Hepatic stellate cell (primary cell): ENCODE results near the gene MYO1C.
"Not testable (repeated sequence)": the region's sequence is repeated elsewhere in the genome, so short reads cannot be mapped to it uniquely, and the experiment has no call there.

Experiments
- DNase-seq: peaks from one replicate; pipeline ENCODE4 v3.0.0; 2011; ENCODE audit warnings: low spot score

The MYO1C gene

GRCh38 chr17:1509290-1509881 is 16.9 kb upstream of the MYO1C start:
- DNase-seq: no peak

DNA sequence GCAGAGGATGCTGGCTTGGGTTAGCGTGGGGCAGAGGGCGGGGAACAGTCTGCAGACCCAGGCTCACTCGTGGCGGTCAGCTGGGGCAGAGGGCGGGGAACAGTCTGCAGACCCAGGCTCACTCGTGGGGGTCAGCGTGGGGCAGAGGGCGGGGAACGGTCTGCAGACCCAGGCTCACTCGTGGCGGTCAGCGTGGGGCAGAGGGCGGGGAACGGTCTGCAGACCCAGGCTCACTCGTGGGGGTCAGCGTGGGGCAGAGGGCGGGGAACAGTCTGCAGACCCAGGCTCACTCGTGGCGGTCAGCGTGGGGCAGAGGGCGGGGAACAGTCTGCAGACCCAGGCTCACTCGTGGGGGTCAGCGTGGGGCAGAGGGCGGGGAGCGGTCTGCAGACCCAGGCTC is 16.2 kb upstream of the MYO1C start:
- not testable (repeated sequence) for DNase-seq

DNA sequence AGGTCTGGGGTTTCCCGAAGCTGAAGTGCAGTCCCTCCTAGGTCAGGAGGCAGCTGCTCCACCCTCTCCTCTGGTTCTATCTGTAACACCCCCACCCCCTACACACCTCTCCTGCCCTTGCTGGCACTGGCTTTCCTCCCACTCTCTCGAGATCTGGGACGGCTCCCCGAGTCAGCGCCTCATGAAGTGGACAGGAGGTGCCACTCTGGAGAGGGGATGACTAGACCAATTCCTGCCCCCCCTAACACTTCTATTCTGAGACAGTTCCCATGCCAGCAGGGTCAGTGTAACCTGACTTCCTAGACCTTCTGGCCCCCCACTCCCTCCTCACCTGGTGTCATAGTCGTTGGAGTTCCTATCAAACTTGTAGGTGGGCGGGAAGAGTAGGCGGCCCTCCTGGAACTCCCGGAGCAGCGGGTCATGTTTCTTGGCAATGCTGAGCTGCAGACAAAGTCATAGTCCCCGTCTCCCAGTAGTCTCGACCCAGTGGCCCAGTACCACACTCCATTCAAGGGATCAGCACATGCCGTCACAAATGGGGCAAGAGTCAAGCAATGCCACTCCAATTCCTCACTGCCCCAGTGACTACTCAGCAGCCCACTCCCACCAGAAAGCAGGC is 14.3 kb upstream of the MYO1C start:
- no peak for DNase-seq

DNA sequence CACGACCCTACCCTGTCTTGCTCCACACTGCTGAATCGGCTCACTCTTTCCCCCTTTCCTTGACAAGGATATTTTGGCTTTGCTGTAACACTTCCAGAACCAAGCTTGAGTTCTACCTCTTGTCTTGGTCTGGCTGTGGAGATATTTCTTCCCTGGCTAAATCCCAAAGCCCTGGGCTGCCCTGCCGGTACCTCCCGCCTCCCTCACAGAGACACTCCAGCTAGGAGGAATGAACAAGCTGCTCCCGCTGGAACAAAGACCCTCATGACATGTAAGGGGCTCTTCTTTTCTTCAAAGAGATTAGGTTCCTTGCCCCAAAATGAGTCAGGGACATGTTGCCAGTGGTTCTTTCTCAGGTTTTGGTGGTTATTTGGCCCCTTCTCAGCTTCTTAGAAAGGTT is 13.1 kb upstream of the MYO1C start:
- no peak for DNase-seq

DNA sequence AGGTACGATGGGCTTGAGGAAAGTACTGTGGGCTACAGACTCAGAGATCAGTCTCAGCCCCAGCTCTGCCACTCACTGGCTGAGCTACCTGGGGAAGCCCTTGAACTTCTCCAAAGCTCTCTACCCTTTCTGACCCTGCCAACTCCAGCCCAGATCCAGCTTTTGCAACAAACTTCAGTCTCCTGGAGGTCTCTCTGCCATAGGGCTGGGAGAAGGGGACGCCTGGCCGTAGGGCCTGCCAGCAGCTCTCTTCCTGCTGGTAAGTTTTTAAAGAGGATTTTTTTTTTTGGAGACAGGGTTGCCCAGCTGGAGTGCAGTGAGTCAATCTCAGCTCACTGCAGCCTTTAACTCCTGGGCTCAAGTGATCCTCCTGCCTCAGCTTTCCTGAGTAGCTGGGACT is 12.4 kb upstream of the MYO1C start:
- DNase-seq: no peak

DNA sequence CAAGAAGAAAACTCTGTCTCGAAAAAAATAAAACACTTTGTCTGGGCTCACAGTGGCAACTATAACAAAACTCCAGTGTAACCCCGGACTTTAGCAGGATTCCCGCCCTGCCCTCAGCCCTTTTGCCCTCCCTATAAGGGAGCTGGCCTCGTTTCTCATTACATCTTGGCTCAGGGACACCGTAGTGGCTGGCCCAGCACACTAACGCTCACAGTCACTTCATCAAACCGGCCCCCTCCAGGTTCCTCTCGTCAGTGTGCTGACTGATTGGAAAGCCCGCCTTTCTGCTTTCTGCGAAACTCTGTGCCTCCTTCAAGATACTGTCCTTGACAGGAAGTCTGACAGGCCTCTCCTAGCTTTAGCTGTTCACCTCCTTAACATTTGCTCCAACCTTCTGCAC is 11.2 kb upstream of the MYO1C start:
- DNase-seq: no peak

GRCh38 chr17:1498869-1499268 is 6.4 kb upstream of the MYO1C start:
- peak; percentile 68 for DNase-seq

- DNase-seq: no peak
These were observed 5.7 kb upstream of the MYO1C start for GRCh38 chr17:1498233-1498632.

GRCh38 chr17:1497831-1498230 is 5.3 kb upstream of the MYO1C start:
- DNase-seq: no peak

- DNase-seq: no peak
These were observed 4.4 kb upstream of the MYO1C start for GRCh38 chr17:1496869-1497268.

DNA sequence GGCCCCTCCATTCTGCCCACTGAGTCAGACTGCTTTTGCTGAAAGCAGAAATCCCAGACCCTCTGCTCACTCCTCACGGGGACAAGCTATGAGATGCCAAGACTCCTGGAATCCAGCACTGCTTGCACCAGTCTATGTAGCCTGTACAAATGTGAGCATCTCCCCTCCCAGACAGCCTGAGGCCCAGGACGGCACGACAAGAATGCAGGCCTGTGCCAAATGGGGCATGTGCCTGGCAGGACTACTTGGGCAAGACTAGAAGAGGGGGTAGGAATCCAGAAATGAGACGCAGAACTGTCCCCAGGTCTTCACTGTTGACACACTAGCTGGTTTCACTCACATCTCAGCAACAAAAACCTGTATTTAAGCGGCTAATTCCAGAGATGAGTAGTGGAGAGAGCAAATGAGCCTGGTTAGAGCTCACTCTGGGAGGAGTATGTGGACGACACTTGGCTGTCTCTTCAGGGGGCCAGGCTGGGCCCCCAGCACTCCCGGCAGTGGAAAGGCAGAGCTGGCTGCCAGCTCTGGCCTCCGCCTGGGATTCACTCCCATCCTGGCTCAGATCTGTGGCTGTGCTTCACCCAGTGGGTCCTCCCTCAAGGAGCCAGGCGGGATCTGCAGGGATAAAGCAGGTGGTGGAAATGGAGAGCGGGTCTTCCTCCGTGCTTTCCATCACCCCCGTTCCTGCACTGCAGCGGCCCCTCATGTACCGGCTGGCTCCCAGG is 2.9 kb upstream of the MYO1C start:
- no peak for DNase-seq

DNA sequence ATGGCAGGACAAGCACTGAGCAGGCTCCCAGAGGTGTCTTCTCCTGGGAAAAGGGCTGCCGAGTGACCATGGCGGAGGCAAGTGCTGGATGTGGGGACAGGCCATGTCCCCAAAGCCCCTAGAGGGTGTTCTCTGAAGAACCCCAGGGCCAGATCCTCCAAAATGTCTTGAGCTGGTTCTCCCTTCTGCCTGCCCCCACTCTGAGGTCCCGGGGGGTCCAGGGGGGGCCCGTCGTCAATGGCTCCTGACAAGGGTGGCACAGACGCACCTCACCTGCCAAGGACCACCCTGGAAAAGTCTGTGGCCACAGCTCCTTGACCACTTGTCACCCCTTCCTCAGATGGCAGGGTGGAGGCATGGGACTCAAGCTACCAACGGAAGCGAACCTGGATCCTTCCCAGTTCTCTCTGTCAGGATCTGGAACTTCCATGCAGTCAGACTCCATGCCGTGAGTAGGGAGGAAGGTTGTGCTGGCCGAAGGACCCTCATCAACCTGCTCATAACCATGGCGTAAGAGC is 2.3 kb upstream of the MYO1C start:
- DNase-seq: no peak

- no peak for DNase-seq
These were observed 1.7 kb upstream of the MYO1C start for GRCh38 chr17:1494203-1494602.

- DNase-seq: no peak
These were observed 950 bp upstream of the MYO1C start for GRCh38 chr17:1493291-1493980.

- peak; percentile 91 for DNase-seq
These were observed 840 bp downstream of the MYO1C start for GRCh38 chr17:1491443-1492248.

DNA sequence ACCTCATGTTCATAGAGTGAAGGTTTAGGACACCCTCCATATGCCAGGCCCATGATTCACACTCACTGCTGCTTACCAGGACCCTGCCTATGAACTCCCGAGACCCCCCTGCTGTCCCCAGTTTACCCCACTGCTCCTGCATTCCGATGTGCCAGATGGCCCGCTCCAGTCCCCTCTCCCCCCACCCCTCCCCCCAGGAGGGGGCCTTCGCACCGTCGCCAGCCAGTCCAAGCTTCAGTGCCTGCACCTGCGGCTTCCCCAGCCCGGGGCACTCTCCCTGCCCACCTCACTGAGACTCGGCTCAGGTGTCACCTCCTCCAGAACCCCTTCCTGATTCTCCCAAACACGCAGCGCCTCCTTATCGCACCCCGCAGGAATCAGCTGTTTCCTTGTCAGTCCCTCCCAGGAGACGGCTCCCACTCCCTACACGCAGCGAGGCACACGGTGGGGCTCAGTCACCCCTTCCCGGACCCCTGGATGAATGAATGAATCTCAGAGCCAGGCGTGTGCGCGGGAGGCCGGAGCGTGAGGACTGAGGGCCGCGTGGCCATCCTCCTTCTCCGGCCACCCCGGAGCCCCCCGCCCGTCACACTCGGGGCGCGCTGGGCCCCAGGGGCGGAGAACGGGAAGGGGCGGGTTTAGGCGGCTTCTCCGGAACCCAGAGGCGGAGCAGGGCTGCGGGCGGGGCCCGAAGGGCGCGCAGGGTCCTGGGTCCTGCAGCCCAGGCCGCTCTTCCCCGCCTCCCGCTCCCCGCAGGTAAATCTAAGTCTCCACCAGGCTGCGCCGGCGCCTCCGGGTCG is 1.6 kb downstream of the MYO1C start:
- peak; percentile 80 for DNase-seq

DNA sequence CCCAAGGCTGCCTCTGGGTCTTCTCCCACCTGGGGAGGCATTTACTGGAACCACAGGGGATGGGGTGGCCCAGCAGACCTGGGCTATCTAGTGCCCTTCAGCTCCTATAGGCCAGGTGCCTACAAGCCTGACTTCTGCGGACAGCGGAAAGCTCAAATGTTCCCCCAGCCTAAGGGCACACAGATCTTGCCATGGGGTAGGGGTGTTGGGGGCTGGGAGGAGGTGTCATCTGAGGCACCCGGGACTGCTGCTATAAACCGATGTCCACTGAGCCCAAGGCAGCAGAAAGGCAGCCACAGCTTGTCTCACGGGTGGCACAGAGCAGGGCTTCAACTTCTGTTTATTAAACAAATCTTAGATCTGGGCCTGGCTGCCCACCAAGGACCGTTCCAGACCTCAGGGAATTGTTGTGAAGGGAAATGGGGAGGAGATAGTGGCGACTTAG is 3.6 kb downstream of the MYO1C start:
- no peak for DNase-seq

GRCh38 chr17:1487939-1488825 is 4.3 kb downstream of the MYO1C start:
- DNase-seq: peak; percentile 91

DNA sequence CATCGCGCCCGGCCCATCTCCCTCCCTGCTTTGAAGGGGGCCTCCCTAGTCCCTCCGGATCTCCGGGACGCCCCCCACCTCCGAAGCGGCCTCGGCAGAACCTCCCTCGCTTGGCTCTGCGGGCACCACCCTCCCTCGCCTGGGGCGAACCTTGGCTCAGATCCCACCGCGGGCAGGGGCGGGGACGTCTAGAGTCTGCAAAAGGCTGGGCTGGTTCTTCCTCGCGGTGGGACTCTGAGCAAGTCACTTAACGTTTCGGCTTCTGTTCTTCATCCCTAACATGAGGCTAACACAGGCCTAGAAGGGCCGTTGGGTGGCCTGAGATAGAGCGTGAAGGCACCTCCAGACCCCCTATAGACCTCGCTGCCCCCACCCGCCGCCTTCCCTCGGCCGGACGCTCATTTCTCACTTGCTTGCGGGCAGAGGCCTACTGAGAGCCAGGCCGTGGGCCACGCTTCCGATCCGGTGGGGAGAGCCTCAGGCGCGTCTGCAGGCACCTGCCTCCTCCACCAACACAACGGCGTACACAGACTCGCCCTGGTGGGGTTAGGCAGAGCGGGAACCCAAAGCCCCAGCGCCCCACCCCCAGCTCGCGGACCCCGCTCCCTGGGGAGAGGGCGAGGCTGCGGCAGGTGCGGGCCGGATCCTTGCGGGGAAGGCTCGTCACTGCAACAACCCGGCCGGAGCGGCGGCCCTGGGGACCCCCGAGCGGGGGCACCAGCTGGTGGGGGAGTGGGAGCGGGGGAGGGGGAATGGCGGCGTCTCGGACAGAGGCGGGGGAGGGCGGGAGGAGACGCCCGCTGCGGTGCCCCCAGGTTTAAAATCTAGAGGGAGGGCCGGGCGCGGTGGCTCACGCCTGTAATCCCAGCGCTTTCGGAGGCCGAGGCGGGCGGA is 5.4 kb downstream of the MYO1C start:
- DNase-seq: no peak
